Mucosa of descending colon (tissue), 3 donors: ENCODE results near the gene LEFTY1. TPM values are rescaled to one million over a fixed set of nuclear protein-coding genes. Genes with fewer than 3 reads are reported as not detected.
"Not testable (repeated sequence)": the region's sequence is repeated elsewhere in the genome, so short reads cannot be mapped to it uniquely, and the experiment has no call there.

Source experiments
- ATAC-seq: fragments of 200-7000 bp; cut with Tn5 transposase; one replicate; pipeline ENCODE4 v1.9.1; 2020; ENCODE audit warnings: mild to moderate bottlenecking, moderate library complexity
- DNase-seq, 3 donors: peaks; one replicate each; pipeline ENCODE4 v3.0.0-alpha.2; 2020
- H3K36me3 ChIP-seq: fragments of 200-600 bp; one replicate; pipeline ENCODE4 v1.8.0; 2021; ENCODE audit warnings: low read depth, mild to moderate bottlenecking
- H3K4me1 ChIP-seq: fragments of 200-600 bp; one replicate; pipeline ENCODE4 v1.8.0; 2021; ENCODE audit warnings: low read depth, mild to moderate bottlenecking
- H3K4me3 ChIP-seq: fragments of 200-600 bp; one replicate; pipeline ENCODE4 v1.8.0; 2021; ENCODE audit warnings: mild to moderate bottlenecking
- H3K9me3 ChIP-seq: fragments of 200-600 bp; one replicate; pipeline ENCODE4 v1.8.0; 2021; ENCODE audit warnings: mild to moderate bottlenecking
- intact Hi-C, 2 donors: fragments of 100-400 bp; cut with DNase I in 1 of 2; cut with micrococcal nuclease in 1 of 2; formaldehyde crosslinking; loops; one replicate each; pipeline versions ENCODE4 v1.11.0 to v1.11.1; 2022; cut with DNase I, micrococcal nuclease
- total RNA-seq, 3 donors: library from RNA; stranded (reverse); fragmentation: NEBNext Ultra II Directional in 2 of 3; extraction: Animal tissue kit (Norgen Biotek cat#: 25700) in 2 of 3; gene quantifications; one replicate each; pipeline versions ENCODE4 v1.2.1 to v1.2.4, GENCODE V29; 2021 to 2023
- TF ChIP-seq, protein P1 (sequence below): fragments of 200-600 bp; IDR thresholded peaks from one replicate; pipeline ENCODE4 v1.8.0; 2022; ENCODE audit warnings: antibody characterized with exemption, mild to moderate bottlenecking
- donor health status: DM: no; HTN: no; CAD: no; lungs with moderate emphysema.
- donor health status: DM: no; HTN: no; CAD: no.
- donor health status: DM: no; HTN: yes; CAD: no.

Gene LEFTY1
- total RNA-seq, 3 donors from 2014 or later, result 27.3 to 199 (median 60.3) TPM

DNA sequence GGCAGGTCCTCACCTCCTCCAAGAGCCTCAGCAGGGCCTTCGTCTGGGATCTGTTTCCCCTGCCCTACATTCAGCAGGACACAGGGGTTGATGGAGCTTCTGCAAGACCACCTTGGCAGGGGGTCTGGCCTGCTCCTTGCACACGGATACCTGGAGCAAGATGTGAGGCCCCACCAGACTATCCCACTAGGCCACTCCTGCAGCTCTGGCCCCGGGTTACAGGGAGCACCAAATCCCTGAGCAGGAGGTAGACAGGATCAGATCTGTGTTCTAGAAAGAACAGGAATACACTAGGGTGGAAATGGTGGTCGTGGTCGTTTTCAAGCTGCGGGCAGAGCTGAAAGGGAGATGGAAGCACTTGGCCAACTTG is 45.5 kb downstream of the LEFTY1 start:
- Histone ChIP-seq H3K4me3 (no peak overlapping the region), H3K4me1 (peaks cover 11% of the 10 kb centered on the region), H3K36me3 (peaks cover 3% of the 10 kb centered on the region), H3K9me3 (no peaks in the 10 kb centered on the region)
- DNase-seq, result peak in 1 of 3 donors; percentile 20
- intact Hi-C loops, result no loop called here
- TF ChIP-seq, protein P1, sequence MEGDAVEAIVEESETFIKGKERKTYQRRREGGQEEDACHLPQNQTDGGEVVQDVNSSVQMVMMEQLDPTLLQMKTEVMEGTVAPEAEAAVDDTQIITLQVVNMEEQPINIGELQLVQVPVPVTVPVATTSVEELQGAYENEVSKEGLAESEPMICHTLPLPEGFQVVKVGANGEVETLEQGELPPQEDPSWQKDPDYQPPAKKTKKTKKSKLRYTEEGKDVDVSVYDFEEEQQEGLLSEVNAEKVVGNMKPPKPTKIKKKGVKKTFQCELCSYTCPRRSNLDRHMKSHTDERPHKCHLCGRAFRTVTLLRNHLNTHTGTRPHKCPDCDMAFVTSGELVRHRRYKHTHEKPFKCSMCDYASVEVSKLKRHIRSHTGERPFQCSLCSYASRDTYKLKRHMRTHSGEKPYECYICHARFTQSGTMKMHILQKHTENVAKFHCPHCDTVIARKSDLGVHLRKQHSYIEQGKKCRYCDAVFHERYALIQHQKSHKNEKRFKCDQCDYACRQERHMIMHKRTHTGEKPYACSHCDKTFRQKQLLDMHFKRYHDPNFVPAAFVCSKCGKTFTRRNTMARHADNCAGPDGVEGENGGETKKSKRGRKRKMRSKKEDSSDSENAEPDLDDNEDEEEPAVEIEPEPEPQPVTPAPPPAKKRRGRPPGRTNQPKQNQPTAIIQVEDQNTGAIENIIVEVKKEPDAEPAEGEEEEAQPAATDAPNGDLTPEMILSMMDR, result no peak
- ATAC-seq, result no peak

DNA sequence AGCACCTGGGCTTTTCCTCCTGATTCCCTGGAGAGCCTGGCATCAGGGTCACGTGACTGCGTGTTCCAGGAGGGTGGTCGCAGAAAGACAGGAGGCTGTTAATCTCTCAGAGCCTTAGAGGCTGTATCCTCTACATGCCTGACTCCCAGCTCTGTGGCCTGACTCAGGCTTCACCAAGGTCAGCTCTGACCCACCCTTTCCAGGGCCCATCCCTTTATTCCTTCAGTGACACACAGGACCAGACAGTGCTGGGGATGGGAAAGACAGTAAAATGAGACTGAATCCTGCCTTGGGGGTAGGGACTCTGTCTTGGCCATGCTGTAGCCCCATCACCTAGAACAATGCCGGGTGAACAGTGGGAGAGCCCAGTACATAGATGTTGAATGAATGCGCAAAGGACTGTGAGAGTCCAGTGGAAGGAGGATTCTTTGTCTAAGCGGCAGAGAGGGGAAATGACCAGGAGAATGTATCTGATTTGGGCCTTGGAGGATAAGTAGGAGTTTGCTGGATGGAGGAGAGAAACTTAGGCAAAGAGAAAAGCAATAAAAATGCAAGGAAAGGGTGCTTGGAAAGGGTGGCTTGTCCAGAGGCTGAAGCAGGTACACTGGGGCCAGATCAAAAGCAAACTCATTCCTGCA is 46.0 kb downstream of the LEFTY1 start:
- intact Hi-C loops, result no loop called here
- Histone ChIP-seq H3K4me3 (no peak overlapping the region), H3K36me3 (peaks cover 3% of the 10 kb centered on the region), H3K9me3 (no peaks in the 10 kb centered on the region), H3K4me1 (peaks cover 6% of the 10 kb centered on the region)
- DNase-seq (peak in 1 of 3 donors; percentile 22), ATAC-seq (peak; percentile 17)
- TF ChIP-seq, protein P1, result no peak

DNA sequence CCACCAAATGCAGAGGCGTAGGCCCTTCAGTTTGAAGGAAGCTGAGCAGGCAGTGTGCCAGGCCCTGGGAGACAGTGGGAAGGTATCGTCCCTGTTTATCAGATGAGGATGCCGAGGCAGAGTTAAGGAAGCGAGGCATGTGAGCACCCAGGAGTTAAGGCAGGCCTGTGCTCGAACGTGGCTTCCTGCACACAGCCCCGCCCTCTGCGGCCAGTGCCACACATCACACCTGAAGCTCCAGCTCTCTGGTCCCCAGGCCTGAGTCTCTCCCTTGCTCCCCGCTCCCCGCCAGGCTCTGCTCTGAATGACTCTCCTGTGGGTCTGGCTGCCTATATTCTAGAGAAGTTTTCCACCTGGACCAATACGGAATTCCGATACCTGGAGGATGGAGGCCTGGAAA is 46.9 kb downstream of the LEFTY1 start:
- Histone ChIP-seq H3K4me1 (no peaks in the 10 kb centered on the region), H3K36me3 (peaks cover 3% of the 10 kb centered on the region), H3K9me3 (no peaks in the 10 kb centered on the region), H3K4me3 (no peak overlapping the region)
- TF ChIP-seq, protein P1, result no peak
- ATAC-seq (peak; percentile 48), DNase-seq (peak in 2 of 3 donors; percentile 57 to 60)
- intact Hi-C loops, result no loop called here

DNA sequence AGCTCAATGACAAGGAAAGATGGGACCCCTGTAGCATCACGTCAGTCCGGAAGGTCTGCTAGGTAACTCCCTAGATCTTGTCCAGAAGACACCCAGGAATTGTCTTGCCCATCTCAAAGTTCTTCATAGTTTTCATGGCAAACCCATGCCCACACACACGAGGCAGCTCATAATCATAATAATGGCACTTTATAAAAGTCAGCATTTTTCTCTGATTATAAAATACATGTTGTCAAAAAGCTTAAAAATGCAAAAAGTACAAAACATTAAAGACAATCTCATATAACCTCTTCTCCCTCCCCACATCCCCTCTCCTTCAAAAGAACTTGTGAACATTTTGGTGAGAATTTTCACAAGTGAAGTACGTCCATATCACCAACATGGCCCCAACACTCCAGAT is 48.2 kb downstream of the LEFTY1 start:
- DNase-seq, result no peak
- Histone ChIP-seq H3K4me3 (no peak overlapping the region), H3K9me3 (no peaks in the 10 kb centered on the region), H3K4me1 (no peaks in the 10 kb centered on the region), H3K36me3 (no peaks in the 10 kb centered on the region)
- intact Hi-C loops, result no loop called here
- TF ChIP-seq, protein P1, result no peak
- ATAC-seq, result no peak

DNA sequence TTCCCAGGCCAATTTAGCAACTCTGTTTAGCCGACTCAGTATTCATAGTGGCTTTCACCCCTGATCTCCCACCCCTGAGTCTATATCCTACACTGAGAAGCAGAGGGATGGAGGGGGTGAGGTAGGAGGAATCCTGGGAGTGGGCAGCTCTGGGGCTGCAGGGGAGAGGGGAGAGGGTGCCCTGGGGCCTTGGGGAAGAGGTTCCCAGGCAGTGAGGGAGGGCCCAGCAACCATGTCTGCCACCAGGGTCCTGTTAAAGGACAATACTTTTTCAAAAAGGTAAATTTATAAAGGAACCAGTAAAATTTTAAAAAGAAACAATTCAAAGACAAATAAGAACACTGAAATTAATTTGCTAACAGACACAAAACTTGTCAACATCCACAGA is 48.7 kb downstream of the LEFTY1 start:
- TF ChIP-seq, protein P1, result no peak
- Histone ChIP-seq H3K9me3 (no peaks in the 10 kb centered on the region), H3K4me3 (no peak overlapping the region), H3K4me1 (no peaks in the 10 kb centered on the region), H3K36me3 (no peaks in the 10 kb centered on the region)
- DNase-seq, result peak in 1 of 3 donors; percentile 26
- intact Hi-C loops, result no loop called here
- no peak for ATAC-seq

DNA sequence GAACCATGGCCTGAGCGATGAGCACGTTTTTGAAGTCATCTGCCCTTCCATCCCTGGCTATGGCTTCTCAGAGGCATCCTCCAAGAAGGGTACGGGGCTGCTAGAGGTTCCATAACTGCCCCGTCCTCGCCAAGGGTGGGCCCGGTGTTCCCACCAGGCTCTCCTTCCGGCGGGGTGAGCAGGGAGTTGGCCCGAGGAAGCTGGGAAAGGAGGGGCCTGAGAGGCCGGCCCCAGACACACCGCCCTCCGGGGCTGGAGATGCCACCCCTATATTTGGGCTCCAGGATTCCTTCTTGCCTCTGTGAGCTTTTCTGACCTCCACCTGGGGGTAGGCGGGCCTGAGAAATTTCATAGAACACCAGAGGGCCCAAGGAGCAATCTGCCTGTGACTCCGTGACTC is 50.2 kb downstream of the LEFTY1 start:
- intact Hi-C loops, result no loop called here

DNA sequence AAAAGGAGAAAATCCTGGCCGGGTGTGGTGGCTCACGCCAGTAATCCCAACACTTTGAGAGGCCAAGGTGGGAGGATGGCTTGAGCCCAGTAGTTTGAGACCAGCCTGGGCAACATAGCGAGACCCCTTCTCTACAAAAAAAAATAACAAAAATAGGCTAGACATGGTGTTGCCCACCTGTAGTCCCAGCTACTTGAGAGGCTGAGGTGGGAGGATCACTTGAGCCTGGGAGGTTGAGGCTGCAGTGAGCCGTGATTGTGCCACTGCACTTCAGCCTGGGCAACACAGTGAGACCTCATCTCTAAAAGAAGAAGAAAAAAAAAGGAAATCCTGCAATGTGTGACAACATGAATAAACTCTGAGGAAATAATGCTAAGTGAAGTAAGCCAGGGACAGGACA is 52.6 kb downstream of the LEFTY1 start:
- ATAC-seq, H3K4me3 ChIP-seq, H3K36me3 ChIP-seq, H3K9me3 ChIP-seq, intact Hi-C loops, H3K4me1 ChIP-seq: not testable (repeated sequence)
- peak in 1 of 3 donors; percentile 5 for DNase-seq

More for the DNA sequence above, 50.2 kb downstream of the LEFTY1 start:
- Histone ChIP-seq H3K4me3 (no peak overlapping the region), H3K36me3 (no peaks in the 10 kb centered on the region), H3K4me1 (no peaks in the 10 kb centered on the region), H3K9me3 (no peaks in the 10 kb centered on the region)
- DNase-seq (peak in 1 of 3 donors; percentile 37), ATAC-seq (no peak)
- TF ChIP-seq, protein P1, result no peak
